GM18517 (cell line): ENCODE results near the gene LCTL.
"Not testable (repeated sequence)": the region's sequence is repeated elsewhere in the genome, so short reads cannot be mapped to it uniquely, and the experiment has no call there.

Experiments used
- ATAC-seq: cut with Tn5 transposase; IDR thresholded peaks from one replicate; pipeline ENCODE4 v1.9.1; 2021; ENCODE audit warnings: mild to moderate bottlenecking, moderate library complexity; ENCODE audit not compliant: unreplicated experiment

LCTL gene

GRCh38 chr15:66592505-66593218 is 26.9 kb upstream of the LCTL start:
- ATAC-seq, result no peak

GRCh38 chr15:66591322-66591862 is 25.6 kb upstream of the LCTL start:
- ATAC-seq, result no peak

- ATAC-seq, result no peak
Observed at GRCh38 chr15:66590435-66590834, 24.6 kb upstream of the LCTL start.

- ATAC-seq, result not testable (repeated sequence)
Observed at GRCh38 chr15:66589429-66589828, 23.6 kb upstream of the LCTL start.

GRCh38 chr15:66588971-66589370 is 23.2 kb upstream of the LCTL start:
- no peak for ATAC-seq

- no peak for ATAC-seq
Observed at GRCh38 chr15:66588537-66588936, 22.7 kb upstream of the LCTL start.

GRCh38 chr15:66587749-66588148 is 22.0 kb upstream of the LCTL start:
- no peak for ATAC-seq

- ATAC-seq, result no peak
Observed at GRCh38 chr15:66587020-66587419, 21.2 kb upstream of the LCTL start.

- ATAC-seq, result no peak
Observed at GRCh38 chr15:66586155-66586976, 20.6 kb upstream of the LCTL start.

- ATAC-seq, result no peak
Observed at GRCh38 chr15:66581972-66582537, 16.3 kb upstream of the LCTL start.

GRCh38 chr15:66580643-66581042 is 14.8 kb upstream of the LCTL start:
- no peak for ATAC-seq

- no peak for ATAC-seq
Observed at GRCh38 chr15:66578286-66578875, 12.6 kb upstream of the LCTL start.

GRCh38 chr15:66574596-66574950 is 8.8 kb upstream of the LCTL start:
- no peak for ATAC-seq

- no peak for ATAC-seq
Observed at GRCh38 chr15:66573719-66574595, 8.2 kb upstream of the LCTL start.

- no peak for ATAC-seq
Observed at GRCh38 chr15:66573348-66573718, 7.5 kb upstream of the LCTL start.

GRCh38 chr15:66572146-66572545 is 6.3 kb upstream of the LCTL start:
- no peak for ATAC-seq

- ATAC-seq, result no peak
Observed at GRCh38 chr15:66570842-66571478, 5.2 kb upstream of the LCTL start.

- ATAC-seq, result no peak
Observed at GRCh38 chr15:66570327-66570726, 4.5 kb upstream of the LCTL start.

- ATAC-seq, result no peak
Observed at GRCh38 chr15:66569461-66570137, 3.8 kb upstream of the LCTL start.
